ENCODE data around the gene ANKDD1A. TPM values are rescaled to one million over a fixed set of nuclear protein-coding genes. Genes with fewer than 3 reads are reported as not detected.

Gene ANKDD1A
- total RNA-seq, 1 experiment from 2014 or later: 8.1 TPM

GRCh38 chr15:64961013-64961412 lies 49.3 kb downstream of the ANKDD1A start:
- DNase-seq (ENCODE audit: low read depth): no peak

GRCh38 chr15:64969401-64969800 lies 57.7 kb downstream of the ANKDD1A start:
- no peak for DNase-seq (ENCODE audit: low read depth)

- DNase-seq (ENCODE audit: low read depth): no peak
Measured at GRCh38 chr15:64970698-64971097, 59.0 kb downstream of the ANKDD1A start.

GRCh38 chr15:64975390-64975789 lies 63.7 kb downstream of the ANKDD1A start:
- DNase-seq (ENCODE audit: low read depth): no peak

- no peak for DNase-seq (ENCODE audit: low read depth)
Measured at GRCh38 chr15:64979252-64979710, 67.6 kb downstream of the ANKDD1A start.

- DNase-seq (ENCODE audit: low read depth): no peak
Measured at GRCh38 chr15:64981812-64982431, 70.2 kb downstream of the ANKDD1A start.

GRCh38 chr15:64982472-64982871 lies 70.8 kb downstream of the ANKDD1A start:
- peak; percentile 32 for DNase-seq (ENCODE audit: low read depth)

GRCh38 chr15:64985366-64986033 lies 73.8 kb downstream of the ANKDD1A start:
- no peak for DNase-seq (ENCODE audit: low read depth)

GRCh38 chr15:64987136-64987535 lies 75.4 kb downstream of the ANKDD1A start:
- DNase-seq (ENCODE audit: low read depth): no peak

- peak; percentile 93 for DNase-seq (ENCODE audit: low read depth)
Measured at GRCh38 chr15:64989416-64990167, 77.9 kb downstream of the ANKDD1A start, which contains the start of gene SPG21. SPG21 (minus strand) TSS chr15:64989914; CDS start chr15:64983569, 6,345 bp downstream.

GRCh38 chr15:64990168-64990470 lies 78.4 kb downstream of the ANKDD1A start:
- no peak for DNase-seq (ENCODE audit: low read depth)

GRCh38 chr15:64991536-64992135 lies 79.9 kb downstream of the ANKDD1A start:
- DNase-seq (ENCODE audit: low read depth): no peak

GRCh38 chr15:64993290-64993689 lies 81.6 kb downstream of the ANKDD1A start:
- no peak for DNase-seq (ENCODE audit: low read depth)

GRCh38 chr15:64997066-64997465 lies 85.4 kb downstream of the ANKDD1A start:
- DNase-seq (ENCODE audit: low read depth): no peak

GRCh38 chr15:64997745-64998375 lies 86.2 kb downstream of the ANKDD1A start:
- DNase-seq (ENCODE audit: low read depth): no peak

- DNase-seq (ENCODE audit: low read depth): no peak
Measured at GRCh38 chr15:65004993-65005392, 93.3 kb downstream of the ANKDD1A start.

GRCh38 chr15:65006876-65007275 lies 95.2 kb downstream of the ANKDD1A start:
- DNase-seq (ENCODE audit: low read depth): no peak

Other genes with a start within 250 kb of the ANKDD1A start
- gene RBPMS2, start 136.3 kb upstream of the ANKDD1A start, total RNA-seq (2014; rRNA removed; shearing (Covaris generic)): not detected in 2 replicates
- gene PIF1, start 86.3 kb upstream of the ANKDD1A start, total RNA-seq (2014; rRNA removed; shearing (Covaris generic)): 13.8 and 19.5 TPM in 2 replicates
- gene PLEKHO2, start 70.0 kb upstream of the ANKDD1A start, total RNA-seq (2014; rRNA removed; shearing (Covaris generic)): 18.5 and 22.3 TPM in 2 replicates
- gene SPG21, start 78.0 kb downstream of the ANKDD1A start, total RNA-seq (2014; rRNA removed; shearing (Covaris generic)): 80.7 and 94.9 TPM in 2 replicates
- 23.8 and 27.9 TPM in 2 replicates for gene MTFMT, start 117.7 kb downstream of the ANKDD1A start, total RNA-seq (2014; rRNA removed; shearing (Covaris generic))
- gene SLC51B, start 133.5 kb downstream of the ANKDD1A start, total RNA-seq (2014; rRNA removed; shearing (Covaris generic)): not detected in 2 replicates
- 0.39 and 0.48 TPM in 2 replicates for gene RASL12, start 156.1 kb downstream of the ANKDD1A start, total RNA-seq (2014; rRNA removed; shearing (Covaris generic))
- gene KBTBD13, start 164.8 kb downstream of the ANKDD1A start, total RNA-seq (2014; rRNA removed; shearing (Covaris generic)): not detected in 2 replicates
- gene UBAP1L, start 203.3 kb downstream of the ANKDD1A start, total RNA-seq (2014; rRNA removed; shearing (Covaris generic)): 0.12 and 0.39 TPM in 2 replicates
- 15.1 and 19.1 TPM in 2 replicates for gene PDCD7, start 221.9 kb downstream of the ANKDD1A start, total RNA-seq (2014; rRNA removed; shearing (Covaris generic))